OCI-LY7 (cell line): ENCODE results near the gene GPR146. TPM values are rescaled to one million over a fixed set of nuclear protein-coding genes. Genes with fewer than 3 reads are reported as not detected.

ENCODE experiments used
- BruUV-seq: library from RNA; stranded (reverse); fragments of 400-500 nt; replicated peaks from 2 replicates; lab custom pipeline; 2021; lab: Mats Ljungman, UMichigan
- CTCF ChIA-PET: fragments of 300-600 bp; sonication (Branson Sonifier 250); formaldehyde crosslinking; loops from one replicate; lab custom pipeline; 2022; ENCODE audit warnings: antibody characterized with exemption; ENCODE audit not compliant: unreplicated experiment; lab: Charles Lee
- POLR2A ChIA-PET: fragments of 300-600 bp; sonication (Branson Sonifier 250); formaldehyde crosslinking; loops from one replicate; lab custom pipeline; 2022; ENCODE audit warnings: antibody characterized with exemption; lab: Charles Lee
- DNase-seq: peaks from one replicate; pipeline ENCODE4 v3.0.0-alpha.2; 2015; ENCODE audit warnings: low spot score
- H2AFZ ChIP-seq: fragments of 200-600 bp; sonication (generic), shearing (Covaris generic); 2 replicates; pipeline ENCODE4 v1.6.1; 2014; ENCODE audit warnings: mild to moderate bottlenecking, antibody characterized with exemption, low read length, moderate library complexity
- H3K27ac ChIP-seq: fragments of 200-600 bp; sonication (generic); 2 replicates; pipeline ENCODE4 v1.5.1; 2014; ENCODE audit warnings: mixed run types, low read depth, mild to moderate bottlenecking, moderate library complexity, low read length, inconsistent platforms; ENCODE audit not compliant: poor library complexity, severe bottlenecking
- H3K36me3 ChIP-seq: fragments of 200-600 bp; sonication (generic); 2 replicates; pipeline ENCODE4 v1.6.1; 2014; ENCODE audit warnings: mild to moderate bottlenecking, antibody characterized with exemption, low read length, moderate library complexity, mixed read lengths; ENCODE audit not compliant: insufficient read depth
- H3K4me1 ChIP-seq: fragments of 200-600 bp; sonication (generic); 2 replicates; pipeline ENCODE4 v1.5.1; 2014; ENCODE audit warnings: mild to moderate bottlenecking, low read length; ENCODE audit not compliant: insufficient read depth, poor library complexity, severe bottlenecking
- H3K4me2 ChIP-seq: fragments of 200-600 bp; sonication (generic); 2 replicates; pipeline ENCODE4 v1.6.1; 2014; ENCODE audit warnings: mild to moderate bottlenecking, low read length
- H3K4me3 ChIP-seq: fragments of 200-600 bp; sonication (generic); 2 replicates; pipeline ENCODE4 v1.5.1; 2014; ENCODE audit warnings: mild to moderate bottlenecking, low read depth, low read length; ENCODE audit not compliant: poor library complexity, severe bottlenecking
- H3K79me2 ChIP-seq: fragments of 200-600 bp; sonication (generic); 2 replicates; pipeline ENCODE4 v1.6.1; 2016; ENCODE audit warnings: low read depth, mild to moderate bottlenecking, low read length, moderate library complexity, mixed read lengths; ENCODE audit not compliant: insufficient read depth
- H3K9me2 ChIP-seq: fragments of 200-600 bp; sonication (generic); 2 replicates; pipeline ENCODE4 v1.6.1; 2016; ENCODE audit warnings: mild to moderate bottlenecking, low read length, mixed read lengths; ENCODE audit not compliant: insufficient read depth
- H3K9me3 ChIP-seq: fragments of 200-600 bp; sonication (generic); 2 replicates; pipeline ENCODE4 v1.6.1; 2014; ENCODE audit warnings: mild to moderate bottlenecking, mixed run types, low read length, mixed read lengths
- H4K20me1 ChIP-seq: fragments of 200-600 bp; sonication (generic); 2 replicates; pipeline ENCODE4 v1.6.1; 2014; ENCODE audit warnings: mild to moderate bottlenecking, antibody characterized with exemption, low read length, moderate library complexity, mixed read lengths; ENCODE audit not compliant: insufficient read depth
- CTCF ChIP-seq: fragments of 200-600 bp; sonication (generic); conservative IDR thresholded peaks from 2 replicates; pipeline ENCODE4 v1.5.1; 2014; ENCODE audit warnings: mild to moderate bottlenecking, antibody characterized with exemption, low read length, moderate library complexity, mixed read lengths
- EZH2phosphoT487 ChIP-seq: fragments of 200-600 bp; sonication (generic); IDR thresholded peaks from 2 replicates; pipeline ENCODE4 v1.6.1; 2018; ENCODE audit warnings: low read depth, borderline replicate concordance, mild to moderate bottlenecking, mixed run types, antibody characterized with exemption, low read length, moderate library complexity, mixed read lengths
- intact Hi-C: fragments of 100-400 bp; cut with micrococcal nuclease; formaldehyde crosslinking; loops from one replicate; pipeline ENCODE4 v1.10.0; 2022; ENCODE audit not compliant: unreplicated experiment
- total RNA-seq, 2 experiments: library from RNA; depleted of rRNA in 1 of 2; stranded (reverse); fragments of >200 nt in 1 of 2; shearing (Covaris generic) in 1 of 2; gene quantifications; 2 replicates each; pipeline ENCODE4 v1.2.3, GENCODE V29; 2014 to 2022

The GPR146 gene
- total RNA-seq, 2 experiments from 2014 or later = 0.95 to 3.3 TPM

- BruUV-seq = no TSS peak
- intact Hi-C loops = loop anchor here (2.0 kb wide), 1 partner anchor 17 kb away; no protein-coding TSS in a partner anchor
- peak overlapping the region; percentile 8; the same call in 1 of the 2 replicates for H2AFZ ChIP-seq
- H3K79me2 ChIP-seq = no peaks in the 10 kb centered on the region
- H3K36me3 ChIP-seq = no peaks in the 10 kb centered on the region
- H3K4me2 ChIP-seq = peak overlapping the region; percentile 81
- no peaks in the 10 kb centered on the region for H4K20me1 ChIP-seq
- no peak for TF ChIP-seq CTCF
- no peak for TF ChIP-seq EZH2phosphoT487
- H3K27ac ChIP-seq = peak overlapping the region; percentile 49
- H3K9me3 ChIP-seq = no peaks in the 10 kb centered on the region
- POLR2A ChIA-PET = interaction anchor here (1.4 to 1.9 kb wide), 2 partner anchors 17 kb away, joined by 5 to 6 read pairs; no protein-coding TSS in a partner anchor
- DNase-seq = no peak
- no peaks in the 10 kb centered on the region for H3K9me2 ChIP-seq
- H3K4me3 ChIP-seq = peak overlapping the region; percentile 54
- peaks cover 15% of the 10 kb centered on the region for H3K4me1 ChIP-seq
- CTCF ChIA-PET = interaction anchor here (0.6 to 1.2 kb wide), 2 partner anchors 7 to 18 kb away, joined by 3 to 4 read pairs; no protein-coding TSS in a partner anchor
These were observed 676 bp upstream of the GPR146 start for GRCh38 chr7:1043552-1044188.

- ChIA-PET CTCF (interaction anchor here (1.2 kb wide), 1 partner anchor 19 kb away, joined by 3 read pairs; no protein-coding TSS in a partner anchor), POLR2A (interaction anchor here (0.6 kb wide), 1 partner anchor 75 kb away, joined by 4 read pairs; no protein-coding TSS in a partner anchor)
- Histone ChIP-seq H3K9me3 (no peaks in the 10 kb centered on the region), H3K27ac (no peak overlapping the region), H3K9me2 (no peaks in the 10 kb centered on the region), H4K20me1 (no peaks in the 10 kb centered on the region), H3K4me1 (peaks cover 15% of the 10 kb centered on the region), H3K79me2 (no peaks in the 10 kb centered on the region), H2AFZ (no peak overlapping the region), H3K4me2 (peak overlapping the region; percentile 93), H3K4me3 (peak overlapping the region; percentile 70), H3K36me3 (no peaks in the 10 kb centered on the region)
- DNase-seq = no peak
- no TSS peak for BruUV-seq
- no peak; the same call in 1 of the 2 replicates for TF ChIP-seq CTCF
- no peak for TF ChIP-seq EZH2phosphoT487
- intact Hi-C loops = loop anchor here (2.0 kb wide), 1 partner anchor 19 kb away; no protein-coding TSS in a partner anchor
These were observed 1.0 kb downstream of the GPR146 start for GRCh38 chr7:1045069-1046063.
